Measurements from ENCODE around the gene POM121. TPM values are rescaled to one million over a fixed set of nuclear protein-coding genes. Genes with fewer than 3 reads are reported as not detected.
"Not testable (repeated sequence)": the region's sequence is repeated elsewhere in the genome, so short reads cannot be mapped to it uniquely, and the experiment has no call there.

POM121 gene
- total RNA-seq, 4 donors from 2014 or later: 14.1 to 28.6 (median 17.5) TPM

DNA sequence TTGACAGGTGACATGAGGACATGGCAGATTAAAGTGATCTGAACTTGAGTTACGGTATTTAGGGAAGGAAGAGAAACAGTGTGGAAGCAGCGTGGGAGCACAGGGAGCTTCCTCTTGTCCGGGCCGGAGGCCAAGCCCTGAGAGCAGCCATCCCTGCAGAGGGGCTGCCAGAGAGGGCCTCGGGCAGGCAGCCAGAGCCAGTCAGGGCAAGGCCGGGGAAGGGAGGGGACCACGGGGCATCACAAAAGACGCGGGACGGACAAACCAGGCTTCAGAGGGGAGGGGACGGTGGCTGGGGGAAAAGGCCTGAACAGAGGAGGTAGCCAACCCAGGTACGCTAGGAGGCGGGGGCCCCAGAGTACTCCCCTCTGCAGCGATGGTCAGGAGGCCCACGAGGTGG lies 20.0 kb downstream of the POM121 start:
- peak in 1 of 2 donors; percentile 10 for DNase-seq

DNA sequence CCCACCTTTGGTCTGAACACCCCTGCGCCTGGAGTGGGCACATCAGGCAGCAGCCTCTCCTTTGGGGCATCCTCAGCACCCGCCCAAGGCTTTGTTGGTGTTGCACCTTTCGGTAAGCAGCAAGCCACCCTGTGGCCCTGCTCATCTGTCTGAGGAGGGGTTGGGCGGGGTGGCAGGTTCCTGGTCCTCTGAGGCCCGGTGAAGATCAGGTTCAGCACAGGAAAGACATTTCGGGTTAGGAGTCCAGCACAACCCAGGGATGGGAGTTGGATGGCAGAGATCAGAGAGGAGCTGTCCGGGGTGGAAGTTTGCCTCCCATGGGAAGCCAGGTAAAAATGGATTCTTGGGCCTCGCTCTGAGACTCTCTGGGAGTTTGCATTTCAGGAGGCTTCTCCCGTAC lies 20.7 kb downstream of the POM121 start:
- H3K4me3 ChIP-seq (replicated peaks in 1 of 3); H3K9me3 ChIP-seq; H3K4me1 ChIP-seq; DNase-seq; intact Hi-C loops (cut with DNase I); H3K27me3 ChIP-seq; H3K27ac ChIP-seq: not testable (repeated sequence)
- H3K36me3 ChIP-seq: peaks cover 11 to 14% of the 10 kb centered on the region in 2 donors
- 97 to 100% methylated on average over 6 to 7 of the region's 9 CpGs for WGBS, 2 donors

More for the DNA sequence above, 20.0 kb downstream of the POM121 start:
- intact Hi-C loops (cut with DNase I); H3K27me3 ChIP-seq; H3K9me3 ChIP-seq; H3K4me1 ChIP-seq; H3K4me3 ChIP-seq (replicated peaks in 1 of 3); H3K27ac ChIP-seq: not testable (repeated sequence)
- H3K36me3 ChIP-seq: peaks cover 11 to 14% of the 10 kb centered on the region in 2 donors
- WGBS, 2 donors: 13 to 41% methylated on average over 3 to 7 of the region's 15 CpGs

DNA sequence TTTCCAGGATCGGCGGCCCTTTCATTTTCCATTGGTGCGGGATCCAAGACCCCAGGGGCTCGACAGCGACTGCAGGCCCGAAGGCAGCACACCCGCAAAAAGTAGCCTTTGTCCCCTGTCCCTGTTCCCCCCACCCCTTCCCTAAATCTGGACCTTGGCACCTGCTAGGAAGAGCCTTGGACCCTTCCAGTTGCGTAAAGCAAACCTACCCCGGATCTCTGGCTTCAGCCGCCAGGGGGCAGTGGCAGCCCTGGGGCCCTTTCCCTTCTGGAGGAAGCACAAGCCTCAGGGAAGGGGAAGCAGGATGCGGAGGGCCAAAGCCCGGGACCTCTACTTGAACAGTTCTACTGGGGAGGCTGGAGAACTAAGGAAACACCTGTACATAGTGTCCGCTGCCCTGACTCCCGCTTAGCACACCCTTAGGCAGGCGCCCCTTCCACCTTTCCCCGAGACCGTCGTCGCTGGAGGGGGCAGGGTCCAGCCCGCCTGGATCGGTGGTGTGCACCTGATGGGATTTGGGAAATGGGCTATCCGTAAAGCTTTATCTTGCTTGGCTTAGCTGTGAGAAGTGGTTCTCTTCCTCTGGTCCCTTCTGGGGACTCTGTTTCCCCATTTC lies 21.3 kb downstream of the POM121 start:
- intact Hi-C loops (cut with DNase I); H3K9me3 ChIP-seq; H3K4me3 ChIP-seq (replicated peaks in 1 of 3); DNase-seq; H3K27me3 ChIP-seq; H3K27ac ChIP-seq; H3K4me1 ChIP-seq: not testable (repeated sequence)
- peaks cover 11 to 14% of the 10 kb centered on the region in 2 donors for H3K36me3 ChIP-seq
- WGBS, 2 donors: 80 to 100% methylated on average over 1 to 5 of the region's 22 CpGs

DNA sequence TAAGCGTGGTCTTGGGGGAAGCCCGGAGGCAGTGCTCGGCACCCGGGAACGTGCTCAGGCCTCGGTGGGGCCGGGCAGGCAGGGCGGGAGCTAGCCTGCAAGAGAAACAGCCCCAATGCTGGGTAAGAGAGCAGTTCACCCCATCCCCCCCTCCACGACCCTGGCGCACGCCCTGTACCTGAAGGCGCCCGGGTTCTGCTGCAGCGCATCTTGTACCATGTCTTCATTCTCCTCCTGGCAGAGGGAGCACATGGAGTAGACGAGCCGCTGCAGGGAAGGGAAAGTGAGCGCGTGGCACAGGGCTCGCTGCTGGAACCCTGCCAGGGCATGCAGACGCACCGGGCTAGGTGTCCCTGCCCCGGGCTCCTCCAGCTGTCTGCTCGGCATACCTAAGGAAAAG lies 23.8 kb downstream of the POM121 start:
- WGBS, 2 donors: 75 to 90% methylated on average over 9 to 15 of the region's 23 CpGs
- H3K4me3 ChIP-seq (replicated peaks in 1 of 3); intact Hi-C loops (cut with DNase I); H3K4me1 ChIP-seq; DNase-seq; H3K27ac ChIP-seq; H3K27me3 ChIP-seq; H3K9me3 ChIP-seq: not testable (repeated sequence)
- peaks cover 11 to 14% of the 10 kb centered on the region in 2 donors for H3K36me3 ChIP-seq

DNA sequence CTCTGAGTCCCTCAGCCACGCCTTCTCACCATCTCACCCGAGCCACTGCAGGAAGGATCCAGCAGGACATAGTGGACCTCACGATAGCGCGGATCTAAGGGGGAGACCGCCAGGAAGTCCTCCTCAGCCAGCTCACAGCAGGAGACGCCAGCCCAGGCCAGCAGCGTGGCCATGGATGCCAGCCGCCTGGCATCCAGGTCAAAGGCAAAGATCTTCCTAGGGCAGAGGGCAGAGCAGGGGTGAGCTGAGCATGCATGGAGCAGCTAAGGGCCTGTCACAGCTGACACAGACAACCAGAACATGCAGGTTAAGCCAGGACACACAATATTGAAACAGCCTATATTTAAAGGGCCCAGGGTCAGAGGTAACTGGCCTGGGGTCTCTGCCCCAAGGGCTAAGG lies 24.4 kb downstream of the POM121 start:
- H3K27ac ChIP-seq; DNase-seq; H3K9me3 ChIP-seq; H3K27me3 ChIP-seq; H3K4me3 ChIP-seq (replicated peaks in 1 of 3); H3K4me1 ChIP-seq; intact Hi-C loops (cut with DNase I): not testable (repeated sequence)
- WGBS, 2 donors: 93 to 100% methylated on average over 1 to 9 of the region's 9 CpGs
- peaks cover 11 to 14% of the 10 kb centered on the region in 2 donors for H3K36me3 ChIP-seq

DNA sequence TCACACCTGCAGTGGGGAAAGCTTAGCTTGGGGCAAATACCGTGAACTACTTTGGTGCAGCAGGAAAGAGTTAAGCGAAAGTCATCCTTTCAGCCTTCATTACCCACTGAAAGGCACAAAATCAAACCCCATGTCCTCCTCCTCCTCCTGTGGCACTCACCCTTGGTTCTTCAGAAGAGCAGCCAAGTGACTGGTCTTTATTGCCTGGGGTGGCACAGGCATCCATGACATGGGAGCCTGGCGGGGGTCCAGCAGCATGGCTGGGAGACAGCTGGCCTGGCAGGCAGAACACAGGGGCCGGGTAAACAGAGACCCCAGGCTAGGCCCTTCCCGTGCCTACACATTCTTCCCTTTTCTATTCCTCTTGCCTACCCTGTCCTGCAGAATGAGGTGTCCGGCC lies 24.8 kb downstream of the POM121 start:
- H3K4me3 ChIP-seq (replicated peaks in 1 of 3); H3K4me1 ChIP-seq; H3K9me3 ChIP-seq; H3K27ac ChIP-seq; DNase-seq; intact Hi-C loops (cut with DNase I); H3K27me3 ChIP-seq: not testable (repeated sequence)
- peaks cover 11 to 14% of the 10 kb centered on the region in 2 donors for H3K36me3 ChIP-seq
- 86 to 95% methylated on average over 3 to 5 of the region's 6 CpGs for WGBS, 2 donors

DNA sequence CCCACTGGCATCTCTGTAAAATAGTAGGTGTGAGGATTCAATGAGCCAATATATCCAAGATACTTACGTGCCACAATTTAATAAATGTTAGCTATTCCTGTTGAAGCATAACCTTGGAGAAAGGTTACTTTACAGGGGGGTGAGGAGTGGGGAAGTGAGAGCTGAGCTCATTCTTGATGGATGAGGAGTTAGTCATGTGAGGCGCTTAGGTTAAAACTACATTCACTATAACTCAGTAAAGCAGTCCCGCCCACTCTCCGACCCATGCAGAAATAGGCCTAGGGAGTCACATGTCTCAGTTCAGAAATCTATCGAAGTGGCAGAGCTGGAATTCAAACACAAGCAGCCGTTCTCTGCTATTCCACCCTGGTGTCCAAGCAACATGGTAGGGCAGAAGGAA lies 25.5 kb downstream of the POM121 start:
- DNase-seq; H3K4me3 ChIP-seq (replicated peaks in 1 of 3); H3K27me3 ChIP-seq; H3K27ac ChIP-seq; intact Hi-C loops (cut with DNase I); H3K4me1 ChIP-seq; H3K9me3 ChIP-seq: not testable (repeated sequence)
- peaks cover 11 to 14% of the 10 kb centered on the region in 2 donors for H3K36me3 ChIP-seq
- no CpG with 5 or more reads among the region's 6 CpGs for WGBS, 2 donors

DNA sequence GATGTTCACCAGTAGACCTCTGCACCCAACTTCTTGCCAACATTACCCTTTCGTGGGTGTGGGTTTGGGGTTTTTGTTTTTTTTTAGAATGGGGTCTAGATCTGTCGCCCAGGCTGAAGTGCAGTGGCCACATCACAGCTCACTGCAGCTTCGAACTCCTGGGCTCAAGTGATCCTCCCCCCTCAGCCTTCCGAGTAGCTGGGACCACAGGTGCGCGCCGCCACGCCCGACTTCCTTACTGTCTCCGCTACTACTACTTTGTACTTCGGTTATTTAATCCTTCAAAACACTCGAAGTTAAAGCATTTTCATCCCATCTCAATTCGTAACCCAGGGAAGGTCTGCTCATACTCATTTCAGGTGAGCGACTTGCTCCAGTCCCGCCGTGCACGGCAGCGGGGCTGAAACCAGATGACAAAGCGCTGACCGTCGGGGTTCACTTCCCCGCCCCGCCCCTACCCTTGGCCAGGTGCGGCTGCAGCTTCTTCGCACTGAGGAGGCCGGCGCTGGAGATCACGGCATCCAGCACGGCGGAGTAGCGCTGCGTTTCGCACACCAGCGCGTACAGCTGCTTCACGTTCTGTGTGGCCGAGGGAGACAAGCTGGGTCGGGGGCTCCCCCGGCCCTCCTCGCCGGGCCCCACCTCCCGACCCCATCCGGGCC lies 29.1 kb downstream of the POM121 start:
- H3K36me3 ChIP-seq; intact Hi-C loops (cut with DNase I); DNase-seq; H3K4me3 ChIP-seq (replicated peaks in 1 of 3); H3K27me3 ChIP-seq; H3K9me3 ChIP-seq; H3K27ac ChIP-seq; H3K4me1 ChIP-seq: not testable (repeated sequence)
- no CpG with 5 or more reads among the region's 43 CpGs for WGBS, 2 donors

DNA sequence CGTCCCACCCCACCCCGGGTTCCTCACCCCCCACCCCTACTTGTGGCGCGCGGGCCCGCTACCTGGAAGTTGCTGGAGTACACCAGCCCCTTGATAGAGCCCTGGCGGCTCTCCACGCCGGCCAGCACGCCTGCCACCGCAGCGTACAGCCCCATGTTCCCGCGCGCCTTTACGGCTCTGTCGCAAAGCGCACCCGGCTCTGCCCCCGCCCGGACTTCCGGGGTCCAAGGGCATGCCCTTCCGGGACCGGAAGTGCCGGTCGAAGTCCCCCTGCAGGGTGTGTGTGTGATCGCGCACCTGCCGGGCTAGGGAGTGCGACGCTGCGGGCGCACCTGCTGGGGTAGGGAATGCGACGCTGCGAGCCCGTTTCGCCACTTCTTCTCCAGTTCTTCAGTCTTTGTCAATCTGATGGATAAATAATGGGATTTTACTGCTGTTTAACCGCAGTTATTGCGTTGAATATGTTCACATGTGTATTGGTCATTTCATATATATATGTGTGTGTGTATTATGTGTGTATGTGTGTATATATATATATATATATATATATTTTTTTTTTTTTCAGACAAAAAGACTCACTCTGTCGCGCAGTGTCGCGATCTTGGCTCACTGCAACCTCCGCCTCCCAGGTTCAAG lies 29.8 kb downstream of the POM121 start:
- DNase-seq; H3K36me3 ChIP-seq; H3K4me3 ChIP-seq (replicated peaks in 1 of 3); intact Hi-C loops (cut with DNase I); H3K9me3 ChIP-seq; H3K27me3 ChIP-seq; H3K27ac ChIP-seq; H3K4me1 ChIP-seq: not testable (repeated sequence)
- WGBS, 2 donors: 43 to 46% methylated on average over 6 to 7 of the region's 45 CpGs

DNA sequence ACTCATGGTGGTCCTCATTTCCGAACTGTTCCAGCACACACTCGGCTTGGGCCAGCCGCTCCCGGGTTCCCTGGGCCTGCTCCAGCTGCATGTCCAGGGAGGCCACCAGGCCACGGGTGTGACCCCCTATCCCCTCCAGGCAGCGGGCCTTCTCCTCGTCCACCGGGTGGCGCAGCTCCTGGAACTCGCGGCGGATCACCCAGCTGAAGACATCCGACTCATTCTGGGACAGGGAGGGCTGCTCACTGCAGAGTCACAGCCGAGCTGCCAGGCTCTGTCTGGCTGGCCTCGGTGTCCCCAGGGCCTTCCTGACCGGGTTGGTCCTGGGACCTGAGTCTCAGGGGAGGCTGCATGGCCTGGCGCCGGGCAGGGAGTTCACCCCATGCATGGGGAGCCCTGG lies 35.1 kb downstream of the POM121 start:
- H3K27me3 ChIP-seq; DNase-seq; H3K36me3 ChIP-seq; intact Hi-C loops (cut with DNase I); H3K9me3 ChIP-seq; H3K27ac ChIP-seq; H3K4me3 ChIP-seq (replicated peaks in 1 of 3); H3K4me1 ChIP-seq: not testable (repeated sequence)
- WGBS, 2 donors: no CpG with 5 or more reads among the region's 18 CpGs

DNA sequence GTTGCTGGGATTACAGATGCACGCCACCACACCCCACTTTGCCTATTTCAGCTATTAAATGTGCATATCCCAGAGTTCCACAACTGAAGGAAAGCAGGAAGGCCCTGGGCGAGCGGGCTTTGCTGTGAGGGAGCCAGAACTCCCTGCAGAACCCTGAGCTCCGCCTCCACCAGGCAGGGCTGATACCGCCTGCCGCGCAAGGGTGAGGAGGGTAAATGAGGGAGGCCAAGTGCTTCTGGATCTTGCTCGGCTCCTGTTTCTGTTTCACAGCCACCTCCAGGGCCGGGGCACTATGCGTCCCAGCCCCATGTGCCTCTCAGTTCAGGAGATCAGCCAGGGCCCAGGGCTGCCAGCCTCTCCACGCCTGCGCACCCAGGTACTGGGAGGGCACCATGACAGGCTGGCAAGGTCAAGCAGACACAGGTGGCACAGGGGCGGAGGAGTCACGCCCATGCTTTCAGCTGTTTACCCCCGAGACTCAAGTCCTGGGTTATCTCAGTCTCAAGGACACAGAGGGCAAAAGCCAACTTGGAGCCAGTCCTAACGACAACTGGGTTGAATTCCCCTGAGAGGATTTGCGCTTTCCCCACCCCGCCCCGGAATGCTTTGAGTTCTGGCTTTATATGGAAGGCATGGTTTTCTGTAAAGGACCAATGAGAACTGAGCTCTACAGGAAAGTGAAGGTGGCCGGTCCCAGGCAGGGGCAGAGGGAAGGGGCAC lies 35.9 kb downstream of the POM121 start:
- DNase-seq; H3K27me3 ChIP-seq; H3K4me1 ChIP-seq; H3K36me3 ChIP-seq; H3K9me3 ChIP-seq; H3K4me3 ChIP-seq (replicated peaks in 1 of 3); H3K27ac ChIP-seq; intact Hi-C loops (cut with DNase I): not testable (repeated sequence)
- WGBS, 2 donors: no CpG with 5 or more reads among the region's 20 CpGs

DNA sequence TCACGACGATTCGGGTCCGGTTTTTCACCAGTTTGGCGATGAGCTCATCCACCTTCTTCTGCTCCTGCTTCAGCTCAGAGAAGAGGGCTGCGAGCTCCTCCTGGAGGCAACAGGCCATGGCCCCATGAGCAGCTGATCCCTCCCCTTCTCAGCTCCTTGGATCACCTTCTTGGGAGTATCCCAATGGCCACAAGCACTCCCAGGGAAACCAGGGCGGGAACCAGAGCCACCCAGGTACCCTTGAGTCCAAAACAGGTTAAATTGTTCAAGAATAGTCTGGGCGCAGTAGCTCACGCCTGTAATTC lies 36.4 kb downstream of the POM121 start:
- H3K4me1 ChIP-seq; H3K4me3 ChIP-seq (replicated peaks in 1 of 3); H3K27ac ChIP-seq; intact Hi-C loops (cut with DNase I); H3K9me3 ChIP-seq; H3K27me3 ChIP-seq; DNase-seq; H3K36me3 ChIP-seq: not testable (repeated sequence)
- WGBS, 2 donors: no CpG with 5 or more reads among the region's 9 CpGs

All from thyroid gland (tissue), 4 donors.